Right lobe of liver (tissue), 4 donors: Measurements from ENCODE around the gene APOC3.

Experiments used
- POLR2A ChIP-seq: fragments of 450-650 bp; IDR thresholded peaks from one replicate; pipeline ENCODE4 v1.6.1; 2017; ENCODE audit warnings: antibody characterized with exemption, mild to moderate bottlenecking
- TF ChIP-seq, protein P1 (sequence below), 4 donors: fragments of 200-600 bp in 3 of 4; fragments of 450-650 bp in 1 of 4; IDR thresholded peaks; one replicate each; pipeline versions ENCODE4 v1.5.1 to v1.8.0; 2016 to 2022; ENCODE audit warnings: antibody characterized with exemption in 4 of 4, mild to moderate bottlenecking in 2 of 4
- donor health status: DM: no; HTN: no; CAD: no.
- donor health status: DM: no; HTN: no; CAD: no.
- donor health status: DM: no; HTN: yes; CAD: no.

DNA sequence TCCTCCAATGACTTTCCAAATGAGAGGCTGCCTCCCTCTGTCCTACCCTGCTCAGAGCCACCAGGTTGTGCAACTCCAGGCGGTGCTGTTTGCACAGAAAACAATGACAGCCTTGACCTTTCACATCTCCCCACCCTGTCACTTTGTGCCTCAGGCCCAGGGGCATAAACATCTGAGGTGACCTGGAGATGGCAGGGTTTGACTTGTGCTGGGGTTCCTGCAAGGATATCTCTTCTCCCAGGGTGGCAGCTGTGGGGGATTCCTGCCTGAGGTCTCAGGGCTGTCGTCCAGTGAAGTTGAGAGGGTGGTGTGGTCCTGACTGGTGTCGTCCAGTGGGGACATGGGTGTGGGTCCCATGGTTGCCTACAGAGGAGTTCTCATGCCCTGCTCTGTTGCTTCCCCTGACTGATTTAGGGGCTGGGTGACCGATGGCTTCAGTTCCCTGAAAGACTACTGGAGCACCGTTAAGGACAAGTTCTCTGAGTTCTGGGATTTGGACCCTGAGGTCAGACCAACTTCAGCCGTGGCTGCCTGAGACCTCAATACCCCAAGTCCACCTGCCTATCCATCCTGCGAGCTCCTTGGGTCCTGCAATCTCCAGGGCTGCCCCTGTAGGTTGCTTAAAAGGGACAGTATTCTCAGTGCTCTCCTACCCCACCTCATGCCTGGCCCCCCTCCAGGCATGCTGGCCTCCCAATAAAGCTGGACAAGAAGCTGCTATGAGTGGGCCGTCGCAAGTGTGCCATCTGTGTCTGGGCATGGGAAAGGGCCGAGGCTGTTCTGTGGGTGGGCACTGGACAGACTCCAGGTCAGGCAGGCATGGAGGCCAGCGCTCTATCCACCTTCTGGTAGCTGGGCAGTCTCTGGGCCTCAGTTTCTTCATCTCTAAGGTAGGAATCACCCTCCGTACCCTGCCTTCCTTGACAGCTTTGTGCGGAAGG lies 2.9 kb downstream of the APOC3 start:
- TF ChIP-seq, protein P1, sequence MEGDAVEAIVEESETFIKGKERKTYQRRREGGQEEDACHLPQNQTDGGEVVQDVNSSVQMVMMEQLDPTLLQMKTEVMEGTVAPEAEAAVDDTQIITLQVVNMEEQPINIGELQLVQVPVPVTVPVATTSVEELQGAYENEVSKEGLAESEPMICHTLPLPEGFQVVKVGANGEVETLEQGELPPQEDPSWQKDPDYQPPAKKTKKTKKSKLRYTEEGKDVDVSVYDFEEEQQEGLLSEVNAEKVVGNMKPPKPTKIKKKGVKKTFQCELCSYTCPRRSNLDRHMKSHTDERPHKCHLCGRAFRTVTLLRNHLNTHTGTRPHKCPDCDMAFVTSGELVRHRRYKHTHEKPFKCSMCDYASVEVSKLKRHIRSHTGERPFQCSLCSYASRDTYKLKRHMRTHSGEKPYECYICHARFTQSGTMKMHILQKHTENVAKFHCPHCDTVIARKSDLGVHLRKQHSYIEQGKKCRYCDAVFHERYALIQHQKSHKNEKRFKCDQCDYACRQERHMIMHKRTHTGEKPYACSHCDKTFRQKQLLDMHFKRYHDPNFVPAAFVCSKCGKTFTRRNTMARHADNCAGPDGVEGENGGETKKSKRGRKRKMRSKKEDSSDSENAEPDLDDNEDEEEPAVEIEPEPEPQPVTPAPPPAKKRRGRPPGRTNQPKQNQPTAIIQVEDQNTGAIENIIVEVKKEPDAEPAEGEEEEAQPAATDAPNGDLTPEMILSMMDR (IDR thresholded peaks at IDR 0.05) = peak in 1 of 4 donors; percentile 23
- TF ChIP-seq POLR2A = peak; percentile 58
